HEK293 (cell line): ENCODE results near the gene GABRA1.

ENCODE experiments used
- CTCF ChIP-seq: fragments of 450-650 bp; formaldehyde crosslinking; IDR thresholded peaks from 2 replicates; pipeline ENCODE4 v1.5.1; 2016; ENCODE audit warnings: missing biosample characterization, missing genetic modification characterization
- KLF10 ChIP-seq: fragments of 450-650 bp; IDR thresholded peaks from 2 replicates; pipeline ENCODE4 v1.5.1; 2018; ENCODE audit warnings: missing biosample characterization, mild to moderate bottlenecking, missing genetic modification characterization
- YY1 ChIP-seq: fragments of 450-650 bp; formaldehyde crosslinking; IDR thresholded peaks from 2 replicates; pipeline ENCODE4 v1.5.1; 2018; ENCODE audit warnings: missing biosample characterization, missing genetic modification characterization
- ZNF292 ChIP-seq: fragments of 450-650 bp; formaldehyde crosslinking; IDR thresholded peaks from 2 replicates; pipeline ENCODE4 v1.5.1; 2016; ENCODE audit warnings: low read depth, missing biosample characterization, missing genetic modification characterization, borderline replicate concordance
- ZNF514 ChIP-seq: fragments of 450-650 bp; formaldehyde crosslinking; IDR thresholded peaks from 2 replicates; pipeline ENCODE4 v1.5.1; 2016; ENCODE audit warnings: missing biosample characterization, missing genetic modification characterization

- TF ChIP-seq ZNF292 (tag by site-specific recombination): no peak
- no peak for TF ChIP-seq ZNF514 (tag by site-specific recombination)
- TF ChIP-seq CTCF (tag by site-specific recombination): no peak
- no peak for TF ChIP-seq YY1 (tag by site-specific recombination)
- TF ChIP-seq KLF10: no peak
These were observed 78.0 kb downstream of the GABRA1 start for GRCh38 chr5:161925960-161926359.
